ENCODE data around the gene PCK2.

DNA sequence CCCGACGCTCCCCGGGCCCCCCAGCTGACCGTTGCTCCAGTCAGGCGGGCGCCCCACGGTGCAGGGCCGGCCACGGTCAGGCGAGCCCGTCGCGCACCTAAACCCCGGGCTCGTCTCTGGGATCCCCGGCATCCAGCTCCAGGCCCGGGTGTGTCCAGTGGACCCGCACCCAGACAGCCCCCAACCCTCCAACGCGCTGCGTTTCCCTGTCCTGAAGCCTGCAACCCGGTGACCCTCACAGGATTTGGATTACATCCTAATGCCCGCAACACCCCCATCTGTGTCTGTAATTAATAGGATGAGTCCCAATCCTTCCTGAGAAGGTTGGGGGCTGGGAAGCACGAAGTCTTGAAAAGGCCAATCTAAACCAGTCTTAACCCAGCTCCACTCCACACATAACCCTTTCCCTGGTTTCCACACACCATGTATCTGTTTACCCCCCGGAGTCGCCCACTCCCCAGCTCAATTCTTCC is 12.3 kb upstream of the PCK2 start:
- TF ChIP-seq, protein P1, sequence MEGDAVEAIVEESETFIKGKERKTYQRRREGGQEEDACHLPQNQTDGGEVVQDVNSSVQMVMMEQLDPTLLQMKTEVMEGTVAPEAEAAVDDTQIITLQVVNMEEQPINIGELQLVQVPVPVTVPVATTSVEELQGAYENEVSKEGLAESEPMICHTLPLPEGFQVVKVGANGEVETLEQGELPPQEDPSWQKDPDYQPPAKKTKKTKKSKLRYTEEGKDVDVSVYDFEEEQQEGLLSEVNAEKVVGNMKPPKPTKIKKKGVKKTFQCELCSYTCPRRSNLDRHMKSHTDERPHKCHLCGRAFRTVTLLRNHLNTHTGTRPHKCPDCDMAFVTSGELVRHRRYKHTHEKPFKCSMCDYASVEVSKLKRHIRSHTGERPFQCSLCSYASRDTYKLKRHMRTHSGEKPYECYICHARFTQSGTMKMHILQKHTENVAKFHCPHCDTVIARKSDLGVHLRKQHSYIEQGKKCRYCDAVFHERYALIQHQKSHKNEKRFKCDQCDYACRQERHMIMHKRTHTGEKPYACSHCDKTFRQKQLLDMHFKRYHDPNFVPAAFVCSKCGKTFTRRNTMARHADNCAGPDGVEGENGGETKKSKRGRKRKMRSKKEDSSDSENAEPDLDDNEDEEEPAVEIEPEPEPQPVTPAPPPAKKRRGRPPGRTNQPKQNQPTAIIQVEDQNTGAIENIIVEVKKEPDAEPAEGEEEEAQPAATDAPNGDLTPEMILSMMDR (IDR thresholded peaks at IDR 0.05; ENCODE audit: low read depth, low read length): no peak
- TF ChIP-seq POLR2A (IDR thresholded peaks at IDR 0.05; ENCODE audit: extremely low read depth, insufficient read length) (no peak), MYC (IDR thresholded peaks at IDR 0.05; ENCODE audit: low read depth, low read length) (no peak)
- TF ChIP-seq, protein P2, sequence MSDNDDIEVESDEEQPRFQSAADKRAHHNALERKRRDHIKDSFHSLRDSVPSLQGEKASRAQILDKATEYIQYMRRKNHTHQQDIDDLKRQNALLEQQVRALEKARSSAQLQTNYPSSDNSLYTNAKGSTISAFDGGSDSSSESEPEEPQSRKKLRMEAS (IDR thresholded peaks at IDR 0.05; ENCODE audit: low read depth, low read length): no peak
